ENCODE data around the gene AKAP17A.

- TF ChIP-seq TCF12 (IDR thresholded peaks at IDR 0.05; ENCODE audit: low read depth, low read length) (no peak), SP1 (IDR thresholded peaks at IDR 0.05; ENCODE audit: low read depth, low read length) (no peak), POLR2A (IDR thresholded peaks at IDR 0.05; ENCODE audit: control extremely low read depth in 1 of 2, low read depth in 2 of 2, low read length in 2 of 2) (no peak), TEAD4 (IDR thresholded peaks at IDR 0.05; ENCODE audit: low read depth, low read length) (no peak), POLR2AphosphoS5 (IDR thresholded peaks at IDR 0.05; ENCODE audit: low read depth, low read length) (no peak), CTCF (IDR thresholded peaks at IDR 0.05; ENCODE audit: control extremely low read depth in 1 of 3, insufficient read depth in 1 of 3, low read depth in 1 of 3, low read length in 3 of 3) (no peak), SIN3A (conservative IDR thresholded peaks at IDR 0.05 in 1 of 2, IDR thresholded peaks at IDR 0.05 in 1 of 2; ENCODE audit: low read depth in 1 of 2, low read length in 2 of 2) (no peak), ASH2L (IDR thresholded peaks at IDR 0.05; ENCODE audit: low read length) (no peak), JUN (IDR thresholded peaks at IDR 0.05; ENCODE audit: low read depth, low read length) (no peak), GTF2F1 (IDR thresholded peaks at IDR 0.05; ENCODE audit: borderline replicate concordance, low read depth, low read length) (no peak), TAF1 (IDR thresholded peaks at IDR 0.05; ENCODE audit: low read depth, low read length) (no peak)
These were observed 19.3 kb downstream of the AKAP17A start for GRCh38 chrX:1610736-1611135.

Data from H1 (cell line).